ENCODE measurements around the gene CA6. TPM values are rescaled to one million over a fixed set of nuclear protein-coding genes. Genes with fewer than 3 reads are reported as not detected.

CA6 gene
- total RNA-seq, 1 experiment from 2014 or later = not detected

- no TSS peak for BruUV-seq (replicated peaks)
- in situ Hi-C loops (cut with HindIII; ENCODE audit: low pct_unique_long_range_greater_than_20kb, low sequenced_read_pairs) = no loop called here
- ChIA-PET POLR2A (no interaction called here), CTCF (interaction anchor here (0.6 kb wide), 1 partner anchor 42 kb away, joined by 5 read pairs; no protein-coding TSS in a partner anchor)
- intact Hi-C loops (cut with micrococcal nuclease; ENCODE audit: unreplicated experiment) = no loop called here
- Histone ChIP-seq H3K9me3 (ENCODE audit: control insufficient read depth, insufficient read depth, low read depth, low read length) (no peaks in the 10 kb centered on the region), H3K27me3 (ENCODE audit: control insufficient read depth, insufficient read depth, low read length) (no peaks in the 10 kb centered on the region), H3K36me3 (ENCODE audit: control insufficient read depth, insufficient read depth, low read length) (no peaks in the 10 kb centered on the region), H3K27ac (ENCODE audit: low read length) (no peak overlapping the region), H3K4me3 (ENCODE audit: low read depth in 2 of 2, low read length in 2 of 2) (no peak overlapping the region), H3K4me1 (ENCODE audit: control insufficient read depth, insufficient read depth, low read length) (no peaks in the 10 kb centered on the region)
- DNase-seq (ENCODE audit: low read depth, low spot score) (no peak), ATAC-seq (no peak)
- TF ChIP-seq SIN3A (IDR thresholded peaks at IDR 0.05; ENCODE audit: borderline replicate concordance, insufficient read depth, low read depth, low read length) (no peak), CTCF (IDR thresholded peaks at IDR 0.05) (no peak)
Measured at GRCh38 chr1:8969937-8970336, 24.3 kb downstream of the CA6 start.

- no peaks in the 10 kb centered on the region for H3K9me3 ChIP-seq (ENCODE audit: control insufficient read depth, insufficient read depth, low read depth, low read length)
- CTCF ChIA-PET = no interaction called here
- in situ Hi-C loops (cut with HindIII; ENCODE audit: low pct_unique_long_range_greater_than_20kb, low sequenced_read_pairs) = no loop called here
Measured at GRCh38 chr1:8970870-8971337, 25.2 kb downstream of the CA6 start.

More at GRCh38 chr1:8970870-8971337, 25.2 kb downstream of the CA6 start:
- POLR2A ChIA-PET = interaction anchor here (0.5 kb wide), 1 partner anchor 40 kb away, joined by 6 read pairs; no protein-coding TSS in a partner anchor
- no peaks in the 10 kb centered on the region for H3K4me1 ChIP-seq (ENCODE audit: control insufficient read depth, insufficient read depth, low read length)
- no peak overlapping the region for H3K27ac ChIP-seq (ENCODE audit: low read length)
- DNase-seq (ENCODE audit: low read depth, low spot score) (no peak), ATAC-seq (no peak)
- intact Hi-C loops (cut with micrococcal nuclease; ENCODE audit: unreplicated experiment) = no loop called here
- H3K4me3 ChIP-seq (ENCODE audit: low read depth in 2 of 2, low read length in 2 of 2) = no peak overlapping the region
- TF ChIP-seq REST (IDR thresholded peaks at IDR 0.05; ENCODE audit: insufficient read depth in 1 of 2, low read depth in 2 of 2, low read length in 1 of 2) (no peak), TCF7L2 (IDR thresholded peaks at IDR 0.05; ENCODE audit: low read depth, low read length) (no peak), CTCF (IDR thresholded peaks at IDR 0.05) (no peak), SIN3A (IDR thresholded peaks at IDR 0.05; ENCODE audit: borderline replicate concordance, insufficient read depth, low read depth, low read length) (no peak), POLR2AphosphoS5 (IDR thresholded peaks at IDR 0.05; ENCODE audit: low read depth, low read length) (no peak)
- H3K27me3 ChIP-seq (ENCODE audit: control insufficient read depth, insufficient read depth, low read length) = no peaks in the 10 kb centered on the region
- no peaks in the 10 kb centered on the region for H3K36me3 ChIP-seq (ENCODE audit: control insufficient read depth, insufficient read depth, low read length)
- BruUV-seq (replicated peaks) = no TSS peak
